Body of pancreas (tissue), 4 donors: ENCODE data around the gene MAP4K2. TPM values are rescaled to one million over a fixed set of nuclear protein-coding genes. Genes with fewer than 3 reads are reported as not detected.
A peak's percentile ranks its signal among the peaks of the same experiment; 100 is the strongest.

Experiments used
- ATAC-seq: fragments of 150-250 bp; one replicate; pipeline ENCODE4 v1.9.1; 2016
- DNase-seq, 4 donors: peaks; one replicate each; pipeline ENCODE4 v3.0.0-alpha.2; 2019
- H3K27ac ChIP-seq, 4 donors: fragments of 200-600 bp; sonication (generic); 1 replicate in 3 of 4; 2 replicates in 1 of 4; pipeline versions ENCODE4 v1.5.1 to v1.6.1; 2016 to 2019; ENCODE audit warnings: mild to moderate bottlenecking in 1 of 4, mixed read lengths in 1 of 4, moderate library complexity in 1 of 4
- H3K27me3 ChIP-seq, 2 donors: fragments of 200-600 bp; sonication (generic); one replicate each; pipeline ENCODE4 v1.6.0; 2016; ENCODE audit warnings: mild to moderate bottlenecking in 1 of 2
- H3K36me3 ChIP-seq, 2 donors: fragments of 200-600 bp; sonication (generic); replicated peaks in 1 of 2; 2 replicates each; pipeline ENCODE4 v1.5.1; 2016; ENCODE audit warnings: low read depth in 2 of 2; ENCODE audit not compliant: insufficient read depth in 1 of 2
- H3K4me1 ChIP-seq: fragments of 200-600 bp; sonication (generic); one replicate; pipeline ENCODE4 v1.6.0; 2016
- H3K4me3 ChIP-seq, 2 donors: fragments of 200-600 bp; sonication (generic); 1 replicate in 1 of 2; 2 replicates in 1 of 2; pipeline ENCODE4 v1.5.1; 2016 to 2019
- H3K9me3 ChIP-seq, 3 donors: fragments of 200-600 bp; sonication (generic); 1 replicate in 2 of 3; 2 replicates in 1 of 3; pipeline ENCODE4 v1.5.1; 2016
- POLR2A ChIP-seq, 3 donors: fragments of 450-650 bp; IDR thresholded peaks; one replicate each; pipeline ENCODE4 v1.6.1; 2016; ENCODE audit warnings: antibody characterized with exemption in 3 of 3, mild to moderate bottlenecking in 2 of 3
- WGBS, 2 donors: methylation state at CpG; one replicate each; pipeline ENCODE4 v1.1.5; 2017; 5-methylcytosine and 5-hydroxymethylcytosine counted together
- intact Hi-C: fragments of 100-400 bp; cut with DNase I; formaldehyde crosslinking; loops from one replicate; pipeline ENCODE4 v1.15.1; 2023
- total RNA-seq, 2 donors: library from RNA; depleted of rRNA; stranded (reverse); fragments of >200 nt; gene quantifications; one replicate each; pipeline ENCODE4 v1.1.0, GENCODE V29; 2016
- TF ChIP-seq, protein P1 (sequence below), 7 experiments: fragments of 450-650 bp in 4 of 7; fragments of 200-600 bp in 3 of 7; sonication (generic) in 3 of 7; IDR thresholded peaks; one replicate each; pipeline ENCODE4 v1.5.1; 2016 to 2019; ENCODE audit warnings: antibody characterized with exemption in 7 of 7

MAP4K2 gene
- total RNA-seq, 2 donors from 2014 or later, result 10.4 to 18.1 TPM

- no peak for DNase-seq
- Histone ChIP-seq H3K27ac (peak overlapping the region in 1 of 4 donors; percentile 63), H3K4me1 (peaks cover 38% of the 10 kb centered on the region)
Measured at GRCh38 chr11:64746486-64746885, 56.5 kb downstream of the MAP4K2 start.

DNA sequence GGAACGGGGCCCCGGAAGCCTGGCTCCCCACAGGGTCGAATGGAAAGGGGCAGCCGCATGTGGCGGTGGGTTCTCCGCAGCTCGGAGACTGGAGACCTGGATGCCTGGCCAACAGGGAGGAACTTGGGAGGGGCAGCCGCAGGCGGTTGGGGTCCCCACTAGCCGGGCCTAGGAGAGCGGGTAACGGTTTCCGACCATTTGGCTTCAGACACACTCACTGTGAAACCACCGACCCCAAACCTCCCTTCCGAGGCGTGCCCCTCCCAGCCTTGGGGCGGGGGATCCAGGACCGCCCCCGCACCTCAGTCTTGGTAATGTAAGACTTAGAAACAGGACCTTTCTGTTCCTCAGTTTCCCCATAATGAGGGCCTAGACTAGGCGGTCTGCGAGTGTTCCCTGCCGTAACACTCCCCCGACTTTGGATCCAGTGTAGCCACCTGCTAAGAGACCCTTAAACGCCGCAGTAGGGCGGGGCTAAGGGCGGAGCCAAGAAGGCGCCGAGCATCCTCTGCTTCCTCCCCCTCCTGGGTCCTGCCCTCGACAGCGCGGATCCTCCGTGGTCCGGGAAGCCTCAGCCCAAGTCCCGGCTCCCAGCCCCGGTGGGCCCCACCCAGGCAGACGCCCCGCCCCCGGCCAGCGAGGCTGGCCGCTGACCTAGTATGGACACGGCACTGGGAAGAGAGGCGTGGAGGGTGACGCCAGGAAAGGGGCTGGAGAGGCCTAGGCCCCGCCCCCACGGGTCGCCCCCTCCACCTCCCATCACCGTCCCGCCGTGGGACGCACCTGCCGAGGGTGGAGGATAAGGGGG is 57.3 kb downstream of the MAP4K2 start:
- no peaks in the 10 kb centered on the region for H3K9me3 ChIP-seq
- WGBS, 2 donors, result 3 to 6% methylated on average over 37 to 52 of the region's 52 CpGs
- intact Hi-C loops, result no loop called here
- peaks cover 0 to 45% of the 10 kb centered on the region in 2 donors for H3K27me3 ChIP-seq
- peaks cover 38% of the 10 kb centered on the region for H3K4me1 ChIP-seq
- DNase-seq (peak in 3 of 4 donors; percentile 53 to 71 (median 60)), ATAC-seq (peak; percentile 15)
- H3K36me3 ChIP-seq, result no peaks in the 10 kb centered on the region
- peak overlapping the region in 3 of 4 donors; percentile 25 to 63 (median 40) for H3K27ac ChIP-seq
- TF ChIP-seq, protein P1, sequence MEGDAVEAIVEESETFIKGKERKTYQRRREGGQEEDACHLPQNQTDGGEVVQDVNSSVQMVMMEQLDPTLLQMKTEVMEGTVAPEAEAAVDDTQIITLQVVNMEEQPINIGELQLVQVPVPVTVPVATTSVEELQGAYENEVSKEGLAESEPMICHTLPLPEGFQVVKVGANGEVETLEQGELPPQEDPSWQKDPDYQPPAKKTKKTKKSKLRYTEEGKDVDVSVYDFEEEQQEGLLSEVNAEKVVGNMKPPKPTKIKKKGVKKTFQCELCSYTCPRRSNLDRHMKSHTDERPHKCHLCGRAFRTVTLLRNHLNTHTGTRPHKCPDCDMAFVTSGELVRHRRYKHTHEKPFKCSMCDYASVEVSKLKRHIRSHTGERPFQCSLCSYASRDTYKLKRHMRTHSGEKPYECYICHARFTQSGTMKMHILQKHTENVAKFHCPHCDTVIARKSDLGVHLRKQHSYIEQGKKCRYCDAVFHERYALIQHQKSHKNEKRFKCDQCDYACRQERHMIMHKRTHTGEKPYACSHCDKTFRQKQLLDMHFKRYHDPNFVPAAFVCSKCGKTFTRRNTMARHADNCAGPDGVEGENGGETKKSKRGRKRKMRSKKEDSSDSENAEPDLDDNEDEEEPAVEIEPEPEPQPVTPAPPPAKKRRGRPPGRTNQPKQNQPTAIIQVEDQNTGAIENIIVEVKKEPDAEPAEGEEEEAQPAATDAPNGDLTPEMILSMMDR (IDR thresholded peaks at IDR 0.05), result no peak
- peak in 1 of 3 donors; percentile 17 for TF ChIP-seq POLR2A (IDR thresholded peaks at IDR 0.05)
- no peak overlapping the region for H3K4me3 ChIP-seq

More at GRCh38 chr11:64746486-64746885, 56.5 kb downstream of the MAP4K2 start:
- WGBS, 2 donors, result 75 to 83% methylated on average over 5 to 10 of the region's 10 CpGs
- TF ChIP-seq, protein P1 (IDR thresholded peaks at IDR 0.05), result no peak
- TF ChIP-seq POLR2A (IDR thresholded peaks at IDR 0.05), result no peak
- H3K9me3 ChIP-seq, result no peaks in the 10 kb centered on the region
- intact Hi-C loops, result no loop called here
- H3K4me3 ChIP-seq, result no peak overlapping the region
- no peak for ATAC-seq
- H3K36me3 ChIP-seq, result no peaks in the 10 kb centered on the region
- peaks cover 0 to 41% of the 10 kb centered on the region in 2 donors for H3K27me3 ChIP-seq

DNA sequence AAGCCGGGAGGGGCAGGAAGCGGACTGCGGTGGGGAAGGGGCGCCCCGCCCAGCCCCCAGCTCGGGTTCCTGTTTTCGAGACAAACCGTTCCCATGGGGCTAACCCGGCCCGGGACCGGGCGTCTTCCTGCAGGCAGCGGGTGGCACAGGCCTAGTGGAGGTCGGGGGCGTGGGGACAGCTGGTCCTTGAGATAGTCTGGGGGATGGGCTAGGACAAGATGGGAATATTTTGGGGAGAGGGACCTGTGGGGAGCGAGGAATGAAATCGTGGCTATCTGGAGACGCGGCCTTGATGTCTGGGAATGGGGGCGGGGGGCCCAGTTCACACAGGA is 57.9 kb downstream of the MAP4K2 start:
- peak overlapping the region in 3 of 4 donors; percentile 25 to 63 (median 40) for H3K27ac ChIP-seq
- H3K9me3 ChIP-seq, result no peaks in the 10 kb centered on the region
- H3K36me3 ChIP-seq, result no peaks in the 10 kb centered on the region
- H3K4me1 ChIP-seq, result peaks cover 38% of the 10 kb centered on the region
- ATAC-seq (no peak), DNase-seq (peak in 3 of 4 donors; percentile 53 to 75 (median 54))
- intact Hi-C loops, result no loop called here
- H3K4me3 ChIP-seq, result no peak overlapping the region
- WGBS, 2 donors, result 1% methylated on average over 17 to 20 of the region's 20 CpGs
- TF ChIP-seq POLR2A (IDR thresholded peaks at IDR 0.05), result peak in 1 of 3 donors; percentile 22
- TF ChIP-seq, protein P1 (IDR thresholded peaks at IDR 0.05), result no peak
- peaks cover 0 to 45% of the 10 kb centered on the region in 2 donors for H3K27me3 ChIP-seq

GRCh38 chr11:64744544-64745188 is 58.3 kb downstream of the MAP4K2 start:
- H3K4me1 ChIP-seq, result peaks cover 38% of the 10 kb centered on the region

More at GRCh38 chr11:64744544-64745188, 58.3 kb downstream of the MAP4K2 start:
- Histone ChIP-seq H3K27ac (peak overlapping the region in 3 of 4 donors; percentile 14 to 63 (median 60)), H3K27me3 (peaks cover 0 to 45% of the 10 kb centered on the region in 2 donors), H3K36me3 (no peaks in the 10 kb centered on the region), H3K4me3 (no peak overlapping the region), H3K9me3 (no peaks in the 10 kb centered on the region)
- ATAC-seq (no peak), DNase-seq (no peak)
- 3% methylated on average over 22 of the region's 89 CpGs; no CpG with 5 or more reads in 1 of the 2 donors for WGBS, 2 donors
- TF ChIP-seq, protein P1 (IDR thresholded peaks at IDR 0.05), result no peak
- TF ChIP-seq POLR2A (IDR thresholded peaks at IDR 0.05), result no peak
- intact Hi-C loops, result no loop called here
